NCI-H1048 (cell line): ENCODE results near the gene TSPOAP1.

ENCODE experiments used
- DNase-seq: peaks from one replicate; lab custom pipeline; 2025; lab: John Stamatoyannopoulos, UW

Gene TSPOAP1

DNA sequence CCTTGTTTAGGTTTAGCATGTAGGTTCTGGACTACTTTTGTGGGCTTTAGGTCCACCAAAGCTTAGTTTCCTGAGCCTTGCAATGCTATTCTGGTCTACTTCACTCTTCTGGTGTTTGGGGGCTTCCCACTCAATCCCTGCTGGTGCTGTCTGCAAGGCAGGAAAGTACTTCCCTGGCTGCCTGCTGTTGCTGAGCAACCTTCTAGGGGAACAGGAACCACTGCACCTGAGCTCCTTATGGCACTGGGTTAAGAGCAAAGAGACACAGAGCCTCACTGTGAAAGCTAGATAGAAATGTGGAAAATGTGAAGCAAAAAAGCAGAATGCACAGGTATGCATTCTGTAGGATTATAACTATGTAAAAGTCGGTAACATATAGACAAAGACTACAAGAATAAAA, 64.8 kb downstream of the TSPOAP1 start:
- DNase-seq, result no peak

GRCh38 chr17:58262149-58262548, 66.4 kb downstream of the TSPOAP1 start:
- DNase-seq, result no peak

DNA sequence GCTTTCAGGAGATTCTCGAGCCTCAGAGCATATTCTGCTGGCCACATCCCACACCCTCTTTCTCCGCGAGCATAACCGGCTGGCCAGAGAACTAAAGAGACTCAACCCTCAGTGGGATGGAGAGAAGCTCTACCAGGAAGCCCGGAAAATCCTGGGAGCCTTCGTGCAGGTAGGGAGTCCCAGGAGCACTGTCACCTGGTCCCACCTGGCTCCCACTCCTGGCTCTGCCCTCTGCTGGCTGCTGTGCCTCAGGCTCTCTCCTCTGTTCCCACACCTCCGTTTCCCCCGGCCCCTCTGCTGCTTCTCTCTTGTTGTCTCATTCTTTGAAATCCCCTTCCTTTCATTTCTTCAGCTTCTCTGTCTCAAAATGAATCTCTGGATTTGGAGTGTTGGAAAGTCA, 73.8 kb downstream of the TSPOAP1 start:
- DNase-seq, result no peak

- no peak for DNase-seq
Measured at GRCh38 chr17:58253082-58253481, 75.5 kb downstream of the TSPOAP1 start.

DNA sequence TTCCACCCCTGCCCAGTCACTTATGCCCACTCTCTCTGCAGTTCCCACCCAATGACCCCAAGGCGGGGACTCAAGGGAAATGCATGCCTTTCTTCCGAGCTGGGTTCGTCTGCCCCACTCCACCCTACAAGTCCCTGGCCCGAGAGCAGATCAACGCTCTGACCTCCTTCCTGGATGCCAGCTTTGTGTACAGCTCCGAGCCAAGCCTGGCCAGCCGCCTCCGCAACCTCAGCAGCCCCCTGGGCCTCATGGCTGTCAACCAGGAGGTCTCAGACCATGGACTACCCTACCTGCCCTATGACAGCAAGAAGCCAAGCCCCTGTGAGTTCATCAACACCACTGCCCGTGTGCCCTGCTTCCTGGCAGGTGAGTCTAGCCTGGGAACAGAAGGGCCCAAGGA, 76.5 kb downstream of the TSPOAP1 start:
- no peak for DNase-seq
